D721Med (cell line): ENCODE data around the gene ABHD14A.

Source experiments
- DNase-seq: peaks from one replicate; pipeline ENCODE4 v3.0.0; 2011; ENCODE audit warnings: low spot score; ENCODE audit not compliant: insufficient read length
- FAIRE-seq: peaks from 2 replicates; lab custom pipeline; 2011; peaks lifted over from hg19 to GRCh38; lab: Jason Lieb, UNC
- TF ChIP-seq, protein P1 (sequence below): IDR thresholded peaks from 2 replicates; pipeline ENCODE4 v1.5.1; 2012; ENCODE audit warnings: mild to moderate bottlenecking, control low read depth; ENCODE audit not compliant: insufficient read depth; ENCODE audit errors: missing control alignments

Gene ABHD14A

DNA sequence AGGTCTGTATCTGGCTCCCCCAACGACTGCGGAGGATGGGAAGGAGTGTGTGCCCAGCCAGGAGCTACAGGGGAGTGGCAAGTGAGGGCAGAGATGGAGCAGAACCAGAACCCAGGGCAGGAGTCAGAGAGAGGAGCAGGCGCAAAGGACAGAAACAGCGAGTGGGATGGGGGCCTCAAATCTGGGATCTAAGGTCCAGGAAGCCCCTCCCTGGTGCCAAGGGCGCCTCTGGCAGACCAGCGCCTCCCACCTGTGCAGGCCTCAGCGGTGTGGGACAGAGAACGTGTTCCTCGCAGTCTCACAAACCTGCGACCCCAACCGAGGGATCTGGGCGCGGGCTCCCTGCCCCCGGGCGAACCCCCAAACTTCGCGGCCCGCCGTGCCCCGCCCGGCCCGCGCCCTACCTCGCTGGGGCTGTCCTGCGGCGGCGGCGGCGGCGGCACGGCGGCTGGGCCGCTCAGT is 7.9 kb upstream of the ABHD14A start:
- TF ChIP-seq, protein P1, sequence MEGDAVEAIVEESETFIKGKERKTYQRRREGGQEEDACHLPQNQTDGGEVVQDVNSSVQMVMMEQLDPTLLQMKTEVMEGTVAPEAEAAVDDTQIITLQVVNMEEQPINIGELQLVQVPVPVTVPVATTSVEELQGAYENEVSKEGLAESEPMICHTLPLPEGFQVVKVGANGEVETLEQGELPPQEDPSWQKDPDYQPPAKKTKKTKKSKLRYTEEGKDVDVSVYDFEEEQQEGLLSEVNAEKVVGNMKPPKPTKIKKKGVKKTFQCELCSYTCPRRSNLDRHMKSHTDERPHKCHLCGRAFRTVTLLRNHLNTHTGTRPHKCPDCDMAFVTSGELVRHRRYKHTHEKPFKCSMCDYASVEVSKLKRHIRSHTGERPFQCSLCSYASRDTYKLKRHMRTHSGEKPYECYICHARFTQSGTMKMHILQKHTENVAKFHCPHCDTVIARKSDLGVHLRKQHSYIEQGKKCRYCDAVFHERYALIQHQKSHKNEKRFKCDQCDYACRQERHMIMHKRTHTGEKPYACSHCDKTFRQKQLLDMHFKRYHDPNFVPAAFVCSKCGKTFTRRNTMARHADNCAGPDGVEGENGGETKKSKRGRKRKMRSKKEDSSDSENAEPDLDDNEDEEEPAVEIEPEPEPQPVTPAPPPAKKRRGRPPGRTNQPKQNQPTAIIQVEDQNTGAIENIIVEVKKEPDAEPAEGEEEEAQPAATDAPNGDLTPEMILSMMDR: no peak
- DNase-seq: no peak
- FAIRE-seq: no peak

DNA sequence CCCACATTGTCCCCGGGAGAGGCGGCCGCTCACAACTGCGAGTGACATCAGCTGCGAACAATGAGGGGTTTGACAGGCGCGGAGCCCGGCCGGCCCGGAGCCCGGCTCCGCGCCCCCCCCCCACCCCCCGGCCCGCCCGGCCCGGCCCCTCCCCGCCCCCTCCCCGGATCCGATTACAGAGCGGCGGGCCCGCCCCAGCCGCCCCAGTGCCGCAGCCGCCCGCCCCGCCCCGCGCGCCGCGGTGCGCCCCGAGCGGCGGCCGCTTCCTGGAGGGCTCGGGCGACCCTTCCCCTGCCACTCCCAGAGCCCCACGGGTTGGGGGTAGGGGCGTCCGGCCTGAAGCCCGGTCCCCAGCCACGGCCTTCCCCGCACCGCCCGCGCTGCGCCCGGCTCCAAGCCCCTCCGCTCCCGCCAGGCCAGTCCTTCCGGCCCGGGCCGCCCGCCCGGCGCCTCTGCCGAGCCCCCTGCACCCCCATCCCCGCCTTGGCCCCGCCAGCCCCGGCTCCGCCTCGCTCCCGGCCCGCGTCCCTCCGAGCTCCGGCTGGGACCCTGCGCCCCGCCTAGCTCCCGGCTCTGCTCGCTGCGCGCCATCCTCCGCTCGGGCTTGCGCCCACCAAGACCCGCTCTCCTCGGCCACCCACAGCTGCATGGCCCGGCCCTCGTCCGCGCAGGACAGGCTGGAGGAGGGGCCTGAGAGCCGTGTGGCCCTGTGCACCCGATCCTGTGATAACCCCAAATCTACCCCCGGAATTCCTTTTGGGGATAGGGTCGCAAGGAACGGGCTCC is 7.3 kb upstream of the ABHD14A start, which contains the start of gene PCBP4:
Gene PCBP4 (minus strand): TSS at position 71 of the 786 bp plus-strand sequence. CDS start 6,214 bp downstream, outside the sequence.
- no peak for FAIRE-seq
- TF ChIP-seq, protein P1: no peak

DNA sequence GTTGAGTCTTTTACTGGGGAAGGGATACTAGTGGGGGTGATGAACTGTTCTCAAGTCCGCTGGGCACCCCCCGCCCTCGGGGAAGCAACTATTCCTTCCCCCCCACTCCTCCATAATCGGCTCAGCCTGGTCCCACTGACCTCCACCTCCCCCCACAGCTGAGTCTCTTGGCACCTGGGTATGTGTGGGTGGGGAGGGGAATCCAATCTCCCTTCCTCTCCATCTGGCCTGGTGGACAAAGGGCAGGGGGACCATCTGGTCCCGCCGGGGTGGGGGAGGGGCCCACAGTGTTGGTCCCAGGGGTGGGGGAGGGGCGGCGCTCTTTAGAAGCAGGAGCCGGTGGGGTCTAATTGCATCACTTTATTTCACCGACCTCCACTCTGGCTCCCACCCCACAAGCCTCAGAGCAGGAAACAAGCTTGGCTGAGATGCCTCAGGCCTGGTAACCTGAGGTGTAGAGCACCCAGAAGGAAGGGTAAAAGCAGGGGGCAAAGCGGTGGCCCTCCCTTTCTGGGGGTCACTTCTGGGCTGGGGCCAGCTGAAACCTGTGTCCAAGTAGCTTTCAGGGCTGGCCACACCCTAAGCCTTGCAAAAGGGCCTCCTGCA is 6.6 kb upstream of the ABHD14A start:
- FAIRE-seq (no peak), DNase-seq (no peak)
- TF ChIP-seq, protein P1: no peak

More for the DNA sequence above, 7.3 kb upstream of the ABHD14A start, which contains the start of gene PCBP4:
- no peak for DNase-seq

DNA sequence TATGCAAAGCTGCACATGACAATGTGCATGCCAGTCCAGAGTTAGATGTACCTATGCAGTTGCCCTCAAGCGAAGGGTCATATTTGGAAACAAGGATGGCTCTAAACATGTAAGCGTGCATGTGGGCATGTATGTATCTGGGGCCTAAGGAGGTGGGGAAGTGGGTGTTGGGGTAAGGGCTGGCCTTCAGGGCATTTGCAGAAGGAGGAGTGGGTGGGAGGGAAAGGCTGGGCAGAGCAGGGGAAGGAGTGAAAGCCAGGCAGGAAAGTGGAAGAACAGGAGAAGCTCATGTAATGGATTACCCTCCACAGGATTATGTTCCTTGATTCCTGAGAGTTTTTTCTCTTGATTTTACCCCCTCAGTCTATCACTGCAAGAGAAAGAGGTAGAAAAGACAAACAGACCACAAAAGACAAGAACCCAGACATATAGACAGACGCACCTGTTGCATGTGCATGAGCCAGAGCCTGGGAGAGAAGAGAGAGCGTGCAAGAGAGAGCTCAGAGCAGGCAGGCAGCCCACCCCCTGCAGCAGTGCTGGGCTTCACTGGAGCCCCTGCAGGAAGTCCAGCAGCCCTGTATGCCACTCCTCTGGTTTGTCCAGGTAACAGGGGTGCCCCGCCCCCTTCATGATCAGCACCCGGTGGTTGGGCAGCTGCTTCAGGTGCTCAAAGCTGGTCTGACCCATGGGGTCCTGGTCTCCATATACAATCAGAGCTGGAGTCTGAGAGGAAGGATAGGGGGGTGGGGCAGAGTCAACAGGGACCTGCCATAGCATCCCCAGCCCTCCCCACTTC is 5.8 kb upstream of the ABHD14A start:
- FAIRE-seq (peak; percentile 38), DNase-seq (no peak)
- TF ChIP-seq, protein P1: no peak

DNA sequence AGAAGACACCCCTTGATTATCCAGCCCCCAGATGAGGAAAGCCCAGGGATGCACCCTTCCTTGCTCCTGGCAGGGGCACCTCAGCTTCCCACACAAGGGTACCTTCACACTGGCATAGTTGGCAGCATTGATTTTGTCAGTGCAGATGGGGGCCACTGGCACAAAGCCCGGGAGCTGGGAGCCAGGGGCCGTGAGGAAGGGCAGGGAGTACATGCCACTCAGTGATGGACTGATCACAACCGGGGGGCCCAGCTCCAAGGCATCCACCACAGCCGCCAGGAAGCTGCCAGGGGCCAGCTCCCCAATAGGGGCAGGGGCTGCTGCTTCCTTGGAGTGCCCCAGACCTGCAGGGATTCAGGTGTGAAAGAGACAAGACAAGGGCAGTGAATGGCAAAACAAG is 5.0 kb upstream of the ABHD14A start:
- no peak for FAIRE-seq
- TF ChIP-seq, protein P1: no peak
- DNase-seq: no peak

DNA sequence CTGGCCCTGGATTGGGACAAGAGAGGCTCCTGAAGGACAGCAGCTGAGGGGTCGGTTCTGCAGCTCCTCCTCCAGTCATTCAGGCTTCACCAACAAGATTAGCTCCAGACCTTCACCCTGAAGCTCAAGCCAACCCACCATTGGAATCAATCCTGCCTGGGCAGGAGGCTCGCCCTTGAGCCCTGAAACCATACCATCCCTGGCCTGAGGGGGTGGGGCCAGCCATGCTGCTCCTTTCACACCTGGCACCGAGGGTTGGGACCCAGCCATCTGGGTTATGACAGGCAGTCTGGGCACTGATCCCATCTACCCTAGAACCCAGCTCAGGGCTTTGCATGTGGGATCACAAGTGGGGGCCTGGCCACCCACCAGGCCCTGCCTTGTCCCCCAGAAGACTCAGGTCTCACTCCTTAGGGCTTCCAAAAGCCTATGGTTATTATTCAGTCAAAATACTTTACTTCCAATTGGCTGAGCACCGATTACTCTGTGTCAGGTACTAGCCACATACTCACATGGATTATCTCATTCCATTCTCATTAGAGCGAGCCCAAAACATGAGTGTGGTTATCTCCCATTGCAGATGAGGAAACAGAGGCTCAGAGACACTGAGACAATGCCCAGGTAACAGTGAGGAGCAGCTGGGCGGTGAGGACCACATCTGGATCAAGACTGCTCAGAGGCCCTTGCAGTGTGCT is 4.1 kb upstream of the ABHD14A start:
- FAIRE-seq: no peak
- DNase-seq: no peak
- TF ChIP-seq, protein P1: no peak
